Peyer's patch (tissue), 4 donors: Measurements from ENCODE around the gene ADPRM.

Experiments
- POLR2A ChIP-seq, 2 donors: fragments of 450-650 bp; IDR thresholded peaks; one replicate each; pipeline ENCODE4 v1.5.1; 2017; ENCODE audit warnings: antibody characterized with exemption in 2 of 2, mild to moderate bottlenecking in 2 of 2, moderate library complexity in 2 of 2
- TF ChIP-seq, protein P1 (sequence below), 6 experiments: fragments of 450-650 bp in 4 of 6; fragments of 200-600 bp in 2 of 6; sonication (generic) in 1 of 6; IDR thresholded peaks; one replicate each; pipeline ENCODE4 v1.5.1; 2017 to 2019; ENCODE audit warnings: antibody characterized with exemption in 6 of 6, mild to moderate bottlenecking in 3 of 6, moderate library complexity in 1 of 6

DNA sequence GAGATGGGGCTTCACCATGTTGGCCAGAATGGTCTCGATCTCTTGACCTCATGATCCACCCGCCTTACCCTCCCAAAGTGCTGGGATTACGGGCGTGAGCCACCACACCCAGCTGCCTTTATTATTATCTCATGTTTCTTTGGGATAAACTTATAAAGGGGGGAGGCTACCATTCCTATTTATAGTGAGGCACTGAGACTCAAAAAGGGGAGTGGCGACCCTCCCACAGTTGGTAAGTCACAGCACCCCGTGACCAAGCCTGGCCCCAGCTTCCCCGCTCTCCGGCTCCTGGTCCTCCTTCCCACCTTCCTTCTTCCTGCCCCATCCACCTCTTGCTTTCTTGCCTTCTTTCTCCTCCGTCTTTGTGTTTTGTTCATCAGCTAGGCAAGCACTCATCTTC is 45.5 kb upstream of the ADPRM start:
- TF ChIP-seq, protein P1, sequence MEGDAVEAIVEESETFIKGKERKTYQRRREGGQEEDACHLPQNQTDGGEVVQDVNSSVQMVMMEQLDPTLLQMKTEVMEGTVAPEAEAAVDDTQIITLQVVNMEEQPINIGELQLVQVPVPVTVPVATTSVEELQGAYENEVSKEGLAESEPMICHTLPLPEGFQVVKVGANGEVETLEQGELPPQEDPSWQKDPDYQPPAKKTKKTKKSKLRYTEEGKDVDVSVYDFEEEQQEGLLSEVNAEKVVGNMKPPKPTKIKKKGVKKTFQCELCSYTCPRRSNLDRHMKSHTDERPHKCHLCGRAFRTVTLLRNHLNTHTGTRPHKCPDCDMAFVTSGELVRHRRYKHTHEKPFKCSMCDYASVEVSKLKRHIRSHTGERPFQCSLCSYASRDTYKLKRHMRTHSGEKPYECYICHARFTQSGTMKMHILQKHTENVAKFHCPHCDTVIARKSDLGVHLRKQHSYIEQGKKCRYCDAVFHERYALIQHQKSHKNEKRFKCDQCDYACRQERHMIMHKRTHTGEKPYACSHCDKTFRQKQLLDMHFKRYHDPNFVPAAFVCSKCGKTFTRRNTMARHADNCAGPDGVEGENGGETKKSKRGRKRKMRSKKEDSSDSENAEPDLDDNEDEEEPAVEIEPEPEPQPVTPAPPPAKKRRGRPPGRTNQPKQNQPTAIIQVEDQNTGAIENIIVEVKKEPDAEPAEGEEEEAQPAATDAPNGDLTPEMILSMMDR (IDR thresholded peaks at IDR 0.05): no peak
- no peak for TF ChIP-seq POLR2A (IDR thresholded peaks at IDR 0.05)
